Peyer's patch (tissue), 4 donors: ENCODE measurements around the gene VWC2L. TPM values are rescaled to one million over a fixed set of nuclear protein-coding genes. Genes with fewer than 3 reads are reported as not detected.

ENCODE experiments used
- DNase-seq, 3 donors: peaks; one replicate each; pipeline ENCODE4 v3.0.0-alpha.2; 2017 to 2019
- H3K27ac ChIP-seq, 4 donors: fragments of 200-600 bp; sonication (generic); one replicate each; pipeline ENCODE4 v1.5.1; 2016 to 2019
- H3K27me3 ChIP-seq, 2 donors: fragments of 200-600 bp; sonication (generic); one replicate each; pipeline ENCODE4 v1.5.1; 2019
- H3K36me3 ChIP-seq, 3 donors: fragments of 200-600 bp; sonication (generic); one replicate each; pipeline ENCODE4 v1.5.1; 2016 to 2019
- H3K4me1 ChIP-seq, 4 donors: fragments of 200-600 bp; sonication (generic); one replicate each; pipeline ENCODE4 v1.5.1; 2016 to 2019
- H3K4me3 ChIP-seq, 4 donors: fragments of 200-600 bp; sonication (generic); 1 replicate in 3 of 4; 2 replicates in 1 of 4; pipeline ENCODE4 v1.5.1; 2016 to 2019; ENCODE audit warnings: mild to moderate bottlenecking in 1 of 4
- H3K9me3 ChIP-seq, 4 donors: fragments of 200-600 bp; sonication (generic); one replicate each; pipeline ENCODE4 v1.5.1; 2016 to 2019; ENCODE audit warnings: mild to moderate bottlenecking in 1 of 4
- POLR2A ChIP-seq, 2 donors: fragments of 450-650 bp; IDR thresholded peaks; one replicate each; pipeline ENCODE4 v1.5.1; 2017; ENCODE audit warnings: antibody characterized with exemption in 2 of 2, mild to moderate bottlenecking in 2 of 2, moderate library complexity in 2 of 2
- total RNA-seq, 4 donors: library from RNA; depleted of rRNA; stranded (reverse); fragments of >200 nt; gene quantifications; one replicate each; pipeline ENCODE4 v1.1.0, GENCODE V29; 2016
- TF ChIP-seq, protein P1 (sequence below), 6 experiments: fragments of 450-650 bp in 4 of 6; fragments of 200-600 bp in 2 of 6; sonication (generic) in 1 of 6; IDR thresholded peaks; one replicate each; pipeline ENCODE4 v1.5.1; 2017 to 2019; ENCODE audit warnings: antibody characterized with exemption in 6 of 6, mild to moderate bottlenecking in 3 of 6, moderate library complexity in 1 of 6

VWC2L gene
- total RNA-seq, 4 donors from 2014 or later: not detected

DNA sequence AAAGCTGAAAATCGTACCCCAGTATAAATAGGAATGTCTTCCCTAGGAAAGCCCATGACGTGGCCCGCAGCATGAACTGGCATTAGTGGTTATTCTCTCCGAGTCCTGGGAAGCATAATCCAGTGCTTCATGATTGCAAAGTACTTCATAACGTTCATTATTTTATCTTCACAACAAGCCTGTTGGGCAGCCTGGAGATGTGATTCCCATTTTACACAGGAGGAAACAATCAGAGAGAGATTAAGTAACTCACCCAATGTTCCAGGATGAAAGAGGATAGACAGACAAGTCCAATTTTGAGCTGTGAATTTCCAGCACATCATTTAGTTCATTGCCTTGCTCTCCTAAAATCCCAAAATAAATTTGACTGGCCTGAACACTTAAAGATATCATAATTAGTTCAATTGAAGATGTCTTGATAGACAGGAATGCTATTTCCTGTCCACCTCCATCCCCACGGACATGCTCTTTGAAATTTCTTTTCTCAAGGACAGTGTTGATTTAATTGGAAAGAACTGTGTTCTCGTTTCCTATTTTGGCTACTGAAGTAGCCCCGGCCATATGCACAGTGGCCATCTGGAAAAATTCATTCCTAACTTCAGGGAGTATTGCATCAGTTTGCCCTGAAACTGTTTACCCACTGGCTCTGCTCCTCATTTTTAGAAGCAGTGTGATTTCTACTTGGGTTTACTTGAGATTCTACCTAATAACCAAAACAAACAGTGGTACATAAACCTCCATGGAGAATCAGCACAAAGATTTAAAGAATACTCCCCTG, 93.9 kb downstream of the VWC2L start:
- no peak overlapping the region for H3K4me3 ChIP-seq
- DNase-seq: no peak
- H3K27me3 ChIP-seq: no peaks in the 10 kb centered on the region
- H3K27ac ChIP-seq: no peak overlapping the region
- H3K36me3 ChIP-seq: no peaks in the 10 kb centered on the region
- no peaks in the 10 kb centered on the region for H3K4me1 ChIP-seq
- no peaks in the 10 kb centered on the region for H3K9me3 ChIP-seq
- no peak for TF ChIP-seq POLR2A (IDR thresholded peaks at IDR 0.05)
- TF ChIP-seq, protein P1, sequence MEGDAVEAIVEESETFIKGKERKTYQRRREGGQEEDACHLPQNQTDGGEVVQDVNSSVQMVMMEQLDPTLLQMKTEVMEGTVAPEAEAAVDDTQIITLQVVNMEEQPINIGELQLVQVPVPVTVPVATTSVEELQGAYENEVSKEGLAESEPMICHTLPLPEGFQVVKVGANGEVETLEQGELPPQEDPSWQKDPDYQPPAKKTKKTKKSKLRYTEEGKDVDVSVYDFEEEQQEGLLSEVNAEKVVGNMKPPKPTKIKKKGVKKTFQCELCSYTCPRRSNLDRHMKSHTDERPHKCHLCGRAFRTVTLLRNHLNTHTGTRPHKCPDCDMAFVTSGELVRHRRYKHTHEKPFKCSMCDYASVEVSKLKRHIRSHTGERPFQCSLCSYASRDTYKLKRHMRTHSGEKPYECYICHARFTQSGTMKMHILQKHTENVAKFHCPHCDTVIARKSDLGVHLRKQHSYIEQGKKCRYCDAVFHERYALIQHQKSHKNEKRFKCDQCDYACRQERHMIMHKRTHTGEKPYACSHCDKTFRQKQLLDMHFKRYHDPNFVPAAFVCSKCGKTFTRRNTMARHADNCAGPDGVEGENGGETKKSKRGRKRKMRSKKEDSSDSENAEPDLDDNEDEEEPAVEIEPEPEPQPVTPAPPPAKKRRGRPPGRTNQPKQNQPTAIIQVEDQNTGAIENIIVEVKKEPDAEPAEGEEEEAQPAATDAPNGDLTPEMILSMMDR (IDR thresholded peaks at IDR 0.05): no peak

DNA sequence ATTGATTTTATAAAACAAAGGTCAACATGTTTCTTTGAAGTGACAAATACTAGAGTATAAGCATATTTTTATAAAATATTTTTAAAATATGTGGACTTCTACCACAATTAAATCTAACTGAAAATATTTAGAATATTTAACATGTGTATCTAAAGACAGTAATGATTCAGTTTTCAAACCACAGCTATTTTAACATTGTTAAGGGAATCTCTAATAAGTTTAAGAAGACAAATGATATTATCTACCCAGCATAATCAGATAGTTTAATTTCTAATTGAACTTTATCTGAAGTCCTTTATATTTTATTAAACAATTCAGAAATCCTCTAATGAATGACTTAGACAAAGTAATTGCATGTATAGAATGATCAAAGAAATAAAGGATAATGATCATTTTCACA, 96.2 kb downstream of the VWC2L start:
- Histone ChIP-seq H3K36me3 (no peaks in the 10 kb centered on the region), H3K27me3 (no peaks in the 10 kb centered on the region), H3K4me1 (no peaks in the 10 kb centered on the region), H3K27ac (no peak overlapping the region), H3K4me3 (no peak overlapping the region), H3K9me3 (no peaks in the 10 kb centered on the region)
- no peak for DNase-seq
- TF ChIP-seq, protein P1 (IDR thresholded peaks at IDR 0.05): no peak
- no peak for TF ChIP-seq POLR2A (IDR thresholded peaks at IDR 0.05)

GRCh38 chr2:214514704-214515103, 103.8 kb downstream of the VWC2L start:
- no peak overlapping the region for H3K27ac ChIP-seq
- H3K4me3 ChIP-seq: no peak overlapping the region
- H3K9me3 ChIP-seq: no peaks in the 10 kb centered on the region
- no peaks in the 10 kb centered on the region for H3K36me3 ChIP-seq
- H3K27me3 ChIP-seq: no peaks in the 10 kb centered on the region
- TF ChIP-seq, protein P1 (IDR thresholded peaks at IDR 0.05): no peak
- TF ChIP-seq POLR2A (IDR thresholded peaks at IDR 0.05): no peak
- no peak for DNase-seq
- H3K4me1 ChIP-seq: no peaks in the 10 kb centered on the region

DNA sequence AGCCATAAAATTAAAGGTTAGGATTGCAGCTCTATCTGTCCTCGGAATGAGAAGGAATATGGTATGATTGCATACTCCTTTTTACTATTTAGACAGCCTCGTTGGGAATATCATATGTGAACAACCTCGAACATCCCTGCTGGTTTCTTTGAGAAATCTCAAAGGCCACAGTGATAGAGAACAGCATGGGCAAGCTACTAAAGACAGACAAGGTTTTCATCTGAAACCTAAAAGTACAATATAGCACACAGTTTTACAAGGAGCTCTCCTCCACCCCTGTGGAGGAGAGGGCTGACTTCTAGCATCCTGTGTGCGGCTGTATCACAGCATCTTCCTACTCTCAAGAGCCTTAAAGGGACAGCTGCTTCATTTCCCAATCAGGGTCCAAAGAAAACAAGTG, 104.3 kb downstream of the VWC2L start:
- Histone ChIP-seq H3K36me3 (no peaks in the 10 kb centered on the region), H3K27ac (no peak overlapping the region), H3K4me1 (no peaks in the 10 kb centered on the region), H3K4me3 (no peak overlapping the region), H3K9me3 (no peaks in the 10 kb centered on the region), H3K27me3 (no peaks in the 10 kb centered on the region)
- TF ChIP-seq, protein P1 (IDR thresholded peaks at IDR 0.05): no peak
- no peak for TF ChIP-seq POLR2A (IDR thresholded peaks at IDR 0.05)
- no peak for DNase-seq

DNA sequence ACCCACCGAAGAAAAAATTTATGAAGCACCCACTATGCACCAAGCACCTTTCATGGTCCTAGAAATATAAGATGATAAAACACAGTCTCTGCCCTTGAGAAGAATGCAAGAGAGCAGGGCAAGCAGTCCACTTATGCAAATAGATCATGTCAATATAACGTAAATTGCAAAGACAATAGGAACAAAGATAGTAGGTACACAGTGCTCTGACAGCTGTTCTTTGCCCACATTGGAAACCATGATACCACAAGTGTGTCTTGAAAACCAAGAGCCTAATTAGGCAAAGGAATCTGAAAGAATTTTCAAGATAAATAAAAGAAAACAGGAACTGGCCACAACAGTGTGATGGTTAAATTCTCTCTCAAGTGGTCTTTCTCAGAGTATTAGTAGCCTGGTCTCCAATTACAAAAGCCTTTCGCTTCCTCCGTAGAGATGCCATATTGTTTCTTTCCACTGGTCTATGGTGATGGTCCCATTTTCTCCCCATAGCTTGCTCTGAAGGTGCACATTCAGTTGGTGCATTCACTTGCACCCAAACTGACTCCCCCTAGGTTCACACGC, 108.5 kb downstream of the VWC2L start:
- H3K4me1 ChIP-seq: no peaks in the 10 kb centered on the region
- TF ChIP-seq, protein P1 (IDR thresholded peaks at IDR 0.05): no peak
- no peak for TF ChIP-seq POLR2A (IDR thresholded peaks at IDR 0.05)
- no peaks in the 10 kb centered on the region for H3K27me3 ChIP-seq
- DNase-seq: no peak
- H3K27ac ChIP-seq: no peak overlapping the region
- no peaks in the 10 kb centered on the region for H3K36me3 ChIP-seq
- no peaks in the 10 kb centered on the region for H3K9me3 ChIP-seq
- H3K4me3 ChIP-seq: no peak overlapping the region
